Posterior cingulate gyrus (tissue), 11 donors: ENCODE measurements around the gene SEPHS2.
"Not testable (repeated sequence)": the region's sequence is repeated elsewhere in the genome, so short reads cannot be mapped to it uniquely, and the experiment has no call there.

Experiments used
- DNase-seq, 10 donors: peaks; one replicate each; pipeline versions ENCODE4 v3.0.0 to v3.0.0-alpha.2; 2020 to 2021; ENCODE audit warnings: mixed read lengths in 3 of 10
- intact Hi-C: fragments of 100-400 bp; cut with DNase I; formaldehyde crosslinking; loops from one replicate; pipeline ENCODE4 v1.15.1; 2023

The SEPHS2 gene

GRCh38 chr16:30407102-30407803, 38.4 kb downstream of the SEPHS2 start, which contains the start of gene ZNF771:
Gene ZNF771 (plus strand): TSS chr16:30407606. CDS start chr16:30408054, 448 bp downstream.
- peak; percentile 89 to 99 (median 94) for DNase-seq
- intact Hi-C loops, result loop anchor here (1.0 to 5.0 kb wide), 2 partner anchors 12 to 40 kb away; partner anchors contain the start of gene ZNF48

GRCh38 chr16:30406795-30407101, 38.9 kb downstream of the SEPHS2 start:
- no peak for DNase-seq
- intact Hi-C loops, result loop anchor here (1.0 to 5.0 kb wide), 2 partner anchors 11 to 39 kb away; partner anchors contain the start of gene ZNF48

- intact Hi-C loops, result no loop called here
- no peak for DNase-seq
These were observed 43.8 kb downstream of the SEPHS2 start for GRCh38 chr16:30401768-30402425.

GRCh38 chr16:30399435-30400186, 46.1 kb downstream of the SEPHS2 start:
- intact Hi-C loops, result loop anchor here (5.0 kb wide), 1 partner anchor 52 kb away; no protein-coding TSS in a partner anchor
- DNase-seq, result no peak

- DNase-seq, result no peak
- intact Hi-C loops, result loop anchor here (5.0 kb wide), 1 partner anchor 52 kb away; no protein-coding TSS in a partner anchor
These were observed 46.8 kb downstream of the SEPHS2 start for GRCh38 chr16:30398661-30399434.

GRCh38 chr16:30397776-30398660, 47.7 kb downstream of the SEPHS2 start:
- no peak for DNase-seq
- intact Hi-C loops, result loop anchor here (5.0 kb wide), 1 partner anchor 51 kb away; no protein-coding TSS in a partner anchor

- intact Hi-C loops, result loop anchor here (5.0 kb wide), 1 partner anchor 50 kb away; no protein-coding TSS in a partner anchor
- DNase-seq, result no peak
These were observed 48.6 kb downstream of the SEPHS2 start for GRCh38 chr16:30397056-30397455.

GRCh38 chr16:30396627-30397026, 49.0 kb downstream of the SEPHS2 start:
- intact Hi-C loops, result loop anchor here (5.0 kb wide), 1 partner anchor 49 kb away; no protein-coding TSS in a partner anchor
- DNase-seq, result not testable (repeated sequence)

GRCh38 chr16:30395992-30396585, 49.6 kb downstream of the SEPHS2 start:
- intact Hi-C loops, result loop anchor here (1.0 to 5.0 kb wide), 3 partner anchors 11 to 49 kb away; partner anchors contain the start of gene ZNF771
- DNase-seq, result no peak

- peak; percentile 74 to 99 (median 90) for DNase-seq
- intact Hi-C loops, result loop anchor here (1.0 to 5.0 kb wide), 3 partner anchors 12 to 48 kb away; partner anchors contain the start of gene ZNF771
These were observed 50.3 kb downstream of the SEPHS2 start, which contains the start of gene ZNF48 for GRCh38 chr16:30395155-30395991. Gene ZNF48 (plus strand): TSS chr16:30395420. CDS start chr16:30395795, 375 bp downstream.

- no peak for DNase-seq
These were observed 51.0 kb downstream of the SEPHS2 start for GRCh38 chr16:30394592-30395154.

More at GRCh38 chr16:30394592-30395154, 51.0 kb downstream of the SEPHS2 start:
- intact Hi-C loops, result loop anchor here (1.0 to 5.0 kb wide), 3 partner anchors 13 to 47 kb away; partner anchors contain the start of gene ZNF771
